ENCODE results near the gene ARFGAP1. TPM values are rescaled to one million over a fixed set of nuclear protein-coding genes. Genes with fewer than 3 reads are reported as not detected.

Gene ARFGAP1
- 61.8 and 68.6 TPM in 2 replicates for total RNA-seq

GRCh38 chr20:63272105-63273058, at the start of gene ARFGAP1:
ARFGAP1 (plus strand) TSS chr20:63272813; CDS start chr20:63275581, 2,768 bp downstream.

GRCh38 chr20:63235399-63235983, 37.1 kb upstream of the ARFGAP1 start, which contains the start of gene BIRC7:
BIRC7 (plus strand) TSS chr20:63235905; CDS start chr20:63236097, 192 bp downstream.

GRCh38 chr20:63254232-63254605, 18.4 kb upstream of the ARFGAP1 start, which contains the start of gene NKAIN4:
NKAIN4 (minus strand) TSS chr20:63254463; CDS start chr20:63254450, 13 bp downstream.

GRCh38 chr20:63292904-63293303, 20.3 kb downstream of the ARFGAP1 start, which contains the start of gene COL20A1:
COL20A1 (plus strand) TSS chr20:63293186; CDS start chr20:63295108, 1,922 bp downstream.

Small RNAs within 50 kb of the gene (small RNA-seq; reads per million reads assigned to genes)
- gene MIR3196: not detected
- not detected for gene MIR4326
- 0.08 reads per million for gene RNU6-994P

Other genes starting within 250 kb of the ARFGAP1 start
- 36.4 and 40.8 TPM in 2 replicates for gene YTHDF1, start 56.7 kb upstream of the ARFGAP1 start, total RNA-seq
- not detected in 2 replicates for gene BIRC7, start 36.9 kb upstream of the ARFGAP1 start, total RNA-seq
- gene NKAIN4, start 18.4 kb upstream of the ARFGAP1 start, total RNA-seq: not detected in 2 replicates
- gene COL20A1, start 20.4 kb downstream of the ARFGAP1 start, total RNA-seq: not detected in 2 replicates
- gene CHRNA4, start 88.5 kb downstream of the ARFGAP1 start, total RNA-seq: not detected in 2 replicates
- not detected in 2 replicates for gene KCNQ2, start 199.8 kb downstream of the ARFGAP1 start, total RNA-seq
- gene EEF1A2, start 226.3 kb downstream of the ARFGAP1 start, total RNA-seq: 0.67 and 5.6 TPM in 2 replicates
- 68.5 and 108 TPM in 2 replicates for gene PPDPF, start 248.0 kb downstream of the ARFGAP1 start, total RNA-seq